ENCODE measurements around the gene PARVB.

The PARVB gene

GRCh38 chr22:44116331-44116730 is 92.2 kb downstream of the PARVB start:
- no peak overlapping the region for H3K9ac ChIP-seq (ENCODE audit: low read length)
- H2AFZ ChIP-seq (ENCODE audit: low read length), result no peak overlapping the region
- H3K79me2 ChIP-seq (ENCODE audit: insufficient read depth, low read length), result no peaks in the 10 kb centered on the region
- no peak overlapping the region for H3K4me3 ChIP-seq (ENCODE audit: low read depth, low read length, poor library complexity, severe bottlenecking)
- no peak for TF ChIP-seq EZH2 (IDR thresholded peaks at IDR 0.05; ENCODE audit: borderline replicate concordance, low read length)
- no peak for TF ChIP-seq CTCF (IDR thresholded peaks at IDR 0.05; ENCODE audit: low read length)
- peaks cover 8% of the 10 kb centered on the region for H3K4me1 ChIP-seq (ENCODE audit: insufficient read depth, low read length, severe bottlenecking)
- no peak overlapping the region for H3K4me2 ChIP-seq (ENCODE audit: low read length)
- no peaks in the 10 kb centered on the region for H3K9me2 ChIP-seq (ENCODE audit: low read depth, low read length)
- no peak overlapping the region for H3K27ac ChIP-seq (ENCODE audit: low read depth, low read length, poor library complexity, severe bottlenecking)
- no peaks in the 10 kb centered on the region for H3K9me3 ChIP-seq (ENCODE audit: low read length)
- no peaks in the 10 kb centered on the region for H4K20me1 ChIP-seq (ENCODE audit: insufficient read depth, low read length)
- no peaks in the 10 kb centered on the region for H3K27me3 ChIP-seq (ENCODE audit: insufficient read depth, low read length)
- peaks cover 21% of the 10 kb centered on the region for H3K36me3 ChIP-seq (ENCODE audit: insufficient read depth, low read length)
- H3F3A ChIP-seq (ENCODE audit: insufficient read depth, low read length), result no peaks in the 10 kb centered on the region

DNA sequence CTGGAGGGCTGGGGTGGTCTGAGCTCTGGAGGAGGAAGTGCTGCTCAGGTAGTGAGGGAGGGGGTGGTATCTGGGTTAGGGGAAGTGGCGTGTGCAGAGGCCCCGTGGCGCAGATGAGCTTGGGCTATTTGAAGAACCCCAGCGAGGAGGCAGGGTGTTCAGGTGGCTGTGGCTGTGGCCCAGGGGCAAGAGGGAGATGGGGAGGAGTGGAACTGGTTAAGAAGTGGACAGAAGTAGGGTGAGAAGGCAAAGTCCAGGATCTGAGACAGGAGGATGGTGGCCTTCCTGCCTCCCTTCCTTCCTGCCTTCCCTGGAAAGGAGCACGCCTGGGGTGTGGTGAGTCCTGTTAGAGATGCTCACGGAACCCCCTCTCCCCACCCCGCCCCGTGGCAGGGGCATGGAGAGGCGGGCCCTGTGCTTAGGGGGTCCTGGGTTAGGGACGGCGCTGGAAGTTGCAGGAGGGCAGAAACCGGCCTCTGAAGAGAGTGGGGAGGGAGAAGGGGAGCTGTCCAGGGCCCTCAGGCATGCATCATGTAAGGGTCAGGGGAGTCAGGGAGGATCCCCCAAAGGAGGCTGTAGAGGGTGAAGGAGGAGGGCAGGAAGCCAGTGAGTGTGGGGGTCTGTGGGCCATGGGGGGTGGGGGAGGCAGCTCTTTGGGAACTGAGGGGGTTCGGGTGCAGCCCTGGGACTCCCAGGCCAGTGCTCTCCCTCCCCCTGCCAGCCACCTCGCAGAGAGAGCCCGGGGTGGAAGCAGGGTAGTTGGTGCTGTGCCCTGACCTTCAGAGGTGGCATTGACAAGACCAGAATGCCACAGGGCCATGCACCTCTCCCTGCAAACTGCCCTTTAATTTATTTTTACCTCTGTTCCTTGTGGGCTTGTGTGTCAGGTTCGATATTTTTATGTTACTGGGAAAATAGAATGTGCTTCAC is 92.9 kb downstream of the PARVB start:
- H3K27me3 ChIP-seq (ENCODE audit: insufficient read depth, low read length), result no peaks in the 10 kb centered on the region
- H3K4me1 ChIP-seq (ENCODE audit: insufficient read depth, low read length, severe bottlenecking), result peaks cover 8% of the 10 kb centered on the region
- no peak overlapping the region for H3K9ac ChIP-seq (ENCODE audit: low read length)
- no peaks in the 10 kb centered on the region for H3K79me2 ChIP-seq (ENCODE audit: insufficient read depth, low read length)
- H2AFZ ChIP-seq (ENCODE audit: low read length), result no peak overlapping the region
- no peaks in the 10 kb centered on the region for H3F3A ChIP-seq (ENCODE audit: insufficient read depth, low read length)
- H3K36me3 ChIP-seq (ENCODE audit: insufficient read depth, low read length), result peaks cover 25% of the 10 kb centered on the region
- H3K4me3 ChIP-seq (ENCODE audit: low read depth, low read length, poor library complexity, severe bottlenecking), result no peak overlapping the region
- no peaks in the 10 kb centered on the region for H3K9me2 ChIP-seq (ENCODE audit: low read depth, low read length)
- no peaks in the 10 kb centered on the region for H3K9me3 ChIP-seq (ENCODE audit: low read length)
- no peaks in the 10 kb centered on the region for H4K20me1 ChIP-seq (ENCODE audit: insufficient read depth, low read length)
- TF ChIP-seq CTCF (IDR thresholded peaks at IDR 0.05; ENCODE audit: low read length), result no peak
- no peak for TF ChIP-seq EZH2 (IDR thresholded peaks at IDR 0.05; ENCODE audit: borderline replicate concordance, low read length)
- no peak overlapping the region for H3K27ac ChIP-seq (ENCODE audit: low read depth, low read length, poor library complexity, severe bottlenecking)
- H3K4me2 ChIP-seq (ENCODE audit: low read length), result no peak overlapping the region

DNA sequence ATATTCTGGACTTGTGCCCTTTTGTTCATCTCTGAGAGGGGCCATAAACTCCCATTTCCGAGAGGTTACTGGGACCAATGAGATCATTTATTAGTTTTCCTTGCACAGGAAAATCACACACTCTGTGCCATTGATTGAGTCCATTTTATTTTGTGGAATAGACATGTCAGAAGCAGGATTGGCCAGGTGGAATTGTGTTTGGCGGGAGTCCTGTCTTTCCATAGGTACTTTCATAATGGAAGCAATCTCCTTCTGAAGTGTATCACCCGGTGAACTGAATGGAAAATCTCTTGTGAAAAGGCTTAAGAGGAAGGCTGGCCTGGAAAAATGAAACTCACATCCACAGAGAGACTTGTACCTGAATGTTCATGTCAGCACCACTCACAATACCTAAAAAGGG is 93.6 kb downstream of the PARVB start:
- no peak overlapping the region for H3K4me3 ChIP-seq (ENCODE audit: low read depth, low read length, poor library complexity, severe bottlenecking)
- no peak overlapping the region for H3K27ac ChIP-seq (ENCODE audit: low read depth, low read length, poor library complexity, severe bottlenecking)
- H3K9ac ChIP-seq (ENCODE audit: low read length), result no peak overlapping the region
- no peaks in the 10 kb centered on the region for H3K9me3 ChIP-seq (ENCODE audit: low read length)
- no peak overlapping the region for H2AFZ ChIP-seq (ENCODE audit: low read length)
- no peak overlapping the region for H3K4me2 ChIP-seq (ENCODE audit: low read length)
- no peaks in the 10 kb centered on the region for H4K20me1 ChIP-seq (ENCODE audit: insufficient read depth, low read length)
- peaks cover 25% of the 10 kb centered on the region for H3K36me3 ChIP-seq (ENCODE audit: insufficient read depth, low read length)
- TF ChIP-seq CTCF (IDR thresholded peaks at IDR 0.05; ENCODE audit: low read length) (no peak), EZH2 (IDR thresholded peaks at IDR 0.05; ENCODE audit: borderline replicate concordance, low read length) (no peak)
- no peaks in the 10 kb centered on the region for H3K27me3 ChIP-seq (ENCODE audit: insufficient read depth, low read length)
- no peaks in the 10 kb centered on the region for H3K9me2 ChIP-seq (ENCODE audit: low read depth, low read length)
- H3K79me2 ChIP-seq (ENCODE audit: insufficient read depth, low read length), result no peaks in the 10 kb centered on the region
- H3K4me1 ChIP-seq (ENCODE audit: insufficient read depth, low read length, severe bottlenecking), result peaks cover 8% of the 10 kb centered on the region
- H3F3A ChIP-seq (ENCODE audit: insufficient read depth, low read length), result no peaks in the 10 kb centered on the region

Data from OCI-LY1 (cell line).